K562 (cell line): Measurements from ENCODE around the gene LAMTOR4. TPM values are rescaled to one million over a fixed set of nuclear protein-coding genes. Genes with fewer than 3 reads are reported as not detected.

Experiments used
- ATAC-seq: fragments of 200-7000 bp; cut with Tn5 transposase; 3 replicates; pipeline ENCODE4 v1.9.1; 2020; ENCODE audit warnings: moderate library complexity
- BruUV-seq: library from RNA; stranded (reverse); fragments of 400-500 nt; replicated peaks from 2 replicates; lab custom pipeline; 2021; lab: Mats Ljungman, UMichigan
- CTCF ChIA-PET: fragments of 300-600 bp; formaldehyde crosslinking; extraction: SDS; loops from one replicate; lab custom pipeline; 2021; ENCODE audit warnings: low intra/inter-chr PET ratio; lab: Yijun Ruan, JAX
- POLR2A ChIA-PET: fragments of 300-600, 350-650 bp; sonication (Branson Sonifier 250); formaldehyde crosslinking; extraction: SDS; loops from one replicate; lab custom pipeline; 2021; ENCODE audit warnings: antibody characterized with exemption, inconsistent platforms; lab: Yijun Ruan, JAX
- DNase-seq, 4 experiments: peaks; one replicate each; pipeline versions ENCODE4 v3.0.0 to v3.0.0-alpha.2; 2011 to 2018; ENCODE audit warnings: low spot score in 3 of 4, mixed read lengths in 3 of 4; ENCODE audit errors: extremely low read depth in 1 of 4
- FAIRE-seq: peaks from 2 replicates; lab custom pipeline; 2011; peaks lifted over from hg19 to GRCh38; lab: Jason Lieb, UNC
- H2AFZ ChIP-seq: 2 replicates; pipeline ENCODE4 v1.6.0; 2011; ENCODE audit warnings: low read depth, low read length, control low read depth, inconsistent platforms
- H3K27ac ChIP-seq: fragments of 200-600 bp; 3 replicates; pipeline ENCODE4 v1.8.0; 2011; ENCODE audit warnings: low read depth, mild to moderate bottlenecking, control low read depth, inconsistent platforms, low read length, moderate library complexity, mixed read lengths; ENCODE audit errors: extremely low read depth
- H3K27me3 ChIP-seq, 2 experiments: fragments of 300-600 bp in 1 of 2; 2 replicates in 1 of 2; 3 replicates in 1 of 2; pipeline versions ENCODE4 v1.6.0 to v1.8.0; 2011; ENCODE audit warnings: inconsistent platforms in 2 of 2, low read length in 2 of 2, mild to moderate bottlenecking in 1 of 2, mixed read lengths in 1 of 2, moderate library complexity in 1 of 2; ENCODE audit not compliant: control insufficient read depth in 2 of 2, insufficient read depth in 2 of 2
- H3K36me3 ChIP-seq: fragments of 300-600 bp; 3 replicates; pipeline ENCODE4 v1.8.0; 2011; ENCODE audit warnings: mild to moderate bottlenecking, low read length, inconsistent platforms; ENCODE audit not compliant: control insufficient read depth, insufficient read depth
- H3K4me1 ChIP-seq, 2 experiments: fragments of 200-600 bp in 1 of 2; replicated peaks in 1 of 2; 2 replicates in 1 of 2; 3 replicates in 1 of 2; pipeline versions ENCODE4 v1.5.1 to v1.8.0; 2011; ENCODE audit warnings: inconsistent platforms in 2 of 2, low read length in 2 of 2, mild to moderate bottlenecking in 1 of 2, mixed read lengths in 1 of 2, moderate library complexity in 1 of 2; ENCODE audit not compliant: control insufficient read depth in 2 of 2, insufficient read depth in 2 of 2
- H3K4me2 ChIP-seq: 2 replicates; pipeline ENCODE4 v1.6.1; 2011; ENCODE audit warnings: low read length, control low read depth, inconsistent platforms, mixed read lengths; ENCODE audit not compliant: insufficient read depth
- H3K4me3 ChIP-seq: fragments of 200-600 bp; sonication (generic), shearing (Covaris generic); 2 replicates; pipeline ENCODE4 v1.5.1; 2016; ENCODE audit warnings: control low read depth, inconsistent platforms
- H3K79me2 ChIP-seq: fragments of 200-600 bp; 3 replicates; pipeline ENCODE4 v1.8.0; 2011; ENCODE audit warnings: low read length, inconsistent platforms; ENCODE audit not compliant: control insufficient read depth, insufficient read depth
- H3K9ac ChIP-seq, 2 experiments: 2 replicates each; pipeline versions ENCODE4 v1.6.0 to v1.6.1; 2011; ENCODE audit warnings: low read depth in 2 of 2, low read length in 2 of 2, control low read depth in 1 of 2, inconsistent platforms in 1 of 2, mild to moderate bottlenecking in 1 of 2, mixed read lengths in 1 of 2; ENCODE audit not compliant: insufficient read depth in 1 of 2
- H3K9me1 ChIP-seq: one replicate; pipeline ENCODE4 v1.6.0; 2011; ENCODE audit warnings: inconsistent platforms, mild to moderate bottlenecking, low read length, moderate library complexity; ENCODE audit not compliant: control insufficient read depth, insufficient read depth
- H3K9me3 ChIP-seq: replicated peaks from 2 replicates; pipeline ENCODE4 v1.5.1; 2011; ENCODE audit warnings: low read depth, low read length, inconsistent platforms; ENCODE audit not compliant: control insufficient read depth, insufficient read depth
- H4K20me1 ChIP-seq: replicated peaks from 2 replicates; pipeline ENCODE4 v1.6.1; 2011; ENCODE audit warnings: low read length, inconsistent platforms, mixed read lengths; ENCODE audit not compliant: control insufficient read depth, insufficient read depth
- CHD2 ChIP-seq: IDR thresholded peaks from 2 replicates; pipeline ENCODE4 v1.6.1; 2011; ENCODE audit warnings: low read depth, low read length
- FOSL1 ChIP-seq: fragments of 200-800 bp; sonication (Bioruptor generic); conservative IDR thresholded peaks from 2 replicates; pipeline ENCODE4 v1.6.1; 2016; ENCODE audit warnings: missing genetic modification characterization, missing compliant biosample characterization
- GABPB1 ChIP-seq: sonication (generic); formaldehyde crosslinking; IDR thresholded peaks from 2 replicates; pipeline ENCODE4 v1.8.0; 2022; ENCODE audit warnings: mild to moderate bottlenecking, missing genetic modification reagents
- HLTF ChIP-seq: fragments of 450-650 bp; IDR thresholded peaks from 2 replicates; pipeline ENCODE4 v1.6.1; 2016
- NCOA1 ChIP-seq: fragments of 450-650 bp; IDR thresholded peaks from 2 replicates; pipeline ENCODE4 v1.6.1; 2016; ENCODE audit warnings: low read depth
- RCOR1 ChIP-seq, 2 experiments: IDR thresholded peaks; 2 replicates each; pipeline ENCODE4 v1.6.1; 2012; ENCODE audit warnings: low read depth in 2 of 2, low read length in 2 of 2, borderline replicate concordance in 1 of 2, improper control_type of control experiment in 1 of 2
- RNF2 ChIP-seq: sonication (generic); IDR thresholded peaks from 2 replicates; pipeline ENCODE4 v1.6.1; 2016
- SMARCA4 ChIP-seq: fragments of 450-650 bp; IDR thresholded peaks from 2 replicates; pipeline ENCODE4 v1.6.1; 2016
- SMARCC2 ChIP-seq: fragments of 450-650 bp; IDR thresholded peaks from 2 replicates; pipeline ENCODE4 v1.6.1; 2017; ENCODE audit warnings: antibody characterized with exemption, moderate library complexity, mild to moderate bottlenecking, low read depth
- SMARCE1 ChIP-seq: fragments of 450-650 bp; IDR thresholded peaks from 2 replicates; pipeline ENCODE4 v1.7.1; 2016; ENCODE audit warnings: mild to moderate bottlenecking
- SUPT5H ChIP-seq: fragments of 450-650 bp; IDR thresholded peaks from 2 replicates; pipeline ENCODE4 v1.6.1; 2016
- TEAD1 ChIP-seq, 2 experiments: fragments of 450-650 bp in 1 of 2; sonication (generic) in 1 of 2; formaldehyde crosslinking; IDR thresholded peaks; 2 replicates each; pipeline versions ENCODE4 v1.4.0 to v1.8.0; 2020 to 2022; ENCODE audit warnings: mild to moderate bottlenecking in 2 of 2, missing genetic modification reagents in 1 of 2
- TEAD4 ChIP-seq, 2 experiments: sonication (generic) in 1 of 2; formaldehyde crosslinking in 1 of 2; IDR thresholded peaks; 2 replicates each; pipeline versions ENCODE4 v1.6.1 to v1.8.0; 2012 to 2022; ENCODE audit warnings: borderline replicate concordance in 1 of 2, inconsistent platforms in 1 of 2, low read length in 1 of 2, mild to moderate bottlenecking in 1 of 2, missing genetic modification reagents in 1 of 2
- XRCC5 ChIP-seq: fragments of 200-400 bp; formaldehyde crosslinking; IDR thresholded peaks from 2 replicates; pipeline ENCODE4 v1.6.1; 2017; ENCODE audit warnings: low read depth, mild to moderate bottlenecking, low read length
- ZKSCAN1 ChIP-seq: fragments of 150-350 bp; IDR thresholded peaks from 2 replicates; pipeline ENCODE4 v1.6.1; 2016; ENCODE audit warnings: low read depth, low read length
- ZNF143 ChIP-seq: sonication (generic); formaldehyde crosslinking; IDR thresholded peaks from 2 replicates; pipeline ENCODE4 v1.9.0; 2022; ENCODE audit warnings: mild to moderate bottlenecking, missing genetic modification reagents
- ZNF316 ChIP-seq: fragments of 450-650 bp; IDR thresholded peaks from 2 replicates; pipeline ENCODE4 v1.6.1; 2016
- ZNF551 ChIP-seq: fragments of 250-450 bp; sonication (Bioruptor Pico); IDR thresholded peaks from 2 replicates; pipeline ENCODE4 v1.5.0; 2021; ENCODE audit warnings: mild to moderate bottlenecking, moderate library complexity
- ZNF75A ChIP-seq: fragments of 450-650 bp; formaldehyde crosslinking; IDR thresholded peaks from 2 replicates; pipeline ENCODE4 v1.4.0; 2020; ENCODE audit warnings: mild to moderate bottlenecking
- WGBS: fragments of 100-300 bp; shearing (Covaris generic); methylation state at CpG from one replicate; pipeline ENCODE4 v1.1.6; 2016; ENCODE audit warnings: low coverage, mixed read lengths; ENCODE audit not compliant: insufficient coverage; ENCODE audit errors: missing lambda C conversion rate; 5-methylcytosine and 5-hydroxymethylcytosine counted together
- in situ Hi-C: fragments of 300-500 bp; cut with MboI; formaldehyde crosslinking; loops from 4 replicates; pipeline ENCODE4 v1.15.0; 2018; ENCODE audit warnings: inconsistent platforms, mixed read lengths
- intact Hi-C: fragments of 100-400 bp; cut with micrococcal nuclease; formaldehyde crosslinking; loops from 2 replicates; pipeline ENCODE4 v1.14.2; 2022
- polyA plus RNA-seq, 8 experiments: library from polyadenylated mRNA; depleted of rRNA in 4 of 8; stranded (reverse) in 5 of 8; unstranded in 3 of 8; fragments of >200 nt; fragmentation: Nextera tagmentation in 2 of 8; fragmentation: Illumina TruSeq in 1 of 8; extraction: Ambion mirVana in 2 of 8; extraction: Trizol in 1 of 8; gene quantifications; 2 replicates each; pipeline versions ENCODE4 v1.2.1 to v1.2.3, GENCODE V29; 2011 to 2014; ENCODE audit warnings: inconsistent platforms in 1 of 8, missing spikeins in 1 of 8
- total RNA-seq, 7 experiments: library from RNA; depleted of rRNA in 6 of 7; stranded (reverse); fragments of >200 nt in 6 of 7; fragmentation: Illumina TruSeq in 2 of 7; extraction: Trizol in 2 of 7; gene quantifications; 2 replicates each; pipeline versions ENCODE4 v1.2.1 to v1.2.3, GENCODE V29; 2011 to 2021; ENCODE audit warnings: low replicate concordance in 1 of 7
- TF ChIP-seq, protein P1 (sequence below): fragments of 150-350 bp; IDR thresholded peaks from 2 replicates; pipeline ENCODE4 v1.6.1; 2014; ENCODE audit warnings: low read depth, mild to moderate bottlenecking, low read length, borderline replicate concordance

The LAMTOR4 gene
- total and polyA plus RNA-seq, 9 of the 15 experiments (the other 6 are each of a cell fraction or from before 2014, with no cell fraction given): 79.6 to 314 (median 195) TPM

DNA sequence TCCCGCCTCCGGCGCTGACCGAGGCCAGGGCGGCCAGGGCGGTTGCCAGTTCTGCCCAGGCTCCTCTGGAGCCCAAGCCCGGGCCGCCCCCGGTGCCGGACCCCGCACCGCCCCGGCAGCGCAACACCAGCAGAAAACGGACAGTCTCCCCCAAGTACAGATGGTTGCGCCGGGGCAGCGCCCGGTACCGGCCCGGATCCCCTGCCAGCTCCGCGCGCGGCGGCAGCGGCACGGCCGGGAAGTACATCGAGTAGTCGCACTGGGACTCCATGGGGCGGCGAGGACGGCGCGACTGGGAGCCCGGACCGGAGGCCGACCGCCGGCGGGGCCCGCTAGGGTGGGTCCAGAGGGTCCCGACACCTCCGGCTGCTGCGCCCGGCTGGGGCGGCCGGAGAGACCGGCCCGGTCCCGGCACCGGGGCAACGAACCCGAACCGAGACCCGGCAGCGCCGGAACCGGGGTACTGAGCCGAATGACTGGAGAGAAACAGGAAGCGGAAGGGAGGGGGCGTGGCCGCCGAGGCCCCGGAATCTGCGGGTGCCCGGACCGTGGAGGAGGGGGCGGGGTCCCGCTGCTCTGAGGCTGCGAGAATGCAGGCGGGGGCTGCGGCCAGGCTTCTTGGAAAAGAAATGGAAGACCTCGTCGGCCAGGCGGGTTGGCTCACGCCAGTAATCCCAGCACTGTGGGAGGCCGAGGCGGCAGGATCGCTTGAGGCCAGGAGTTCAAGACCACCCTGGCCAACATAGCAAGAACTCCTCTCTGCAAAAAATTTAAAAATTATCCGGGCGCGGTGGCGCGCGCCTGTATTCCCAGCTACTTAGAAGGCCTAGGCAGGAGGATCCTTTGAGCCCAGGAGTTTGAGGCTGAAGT, 9.7 kb downstream of the LAMTOR4 start, which contains the start of gene TRAPPC14:
Gene TRAPPC14, minus strand, starts transcription at position 495 of the 870 bp plus-strand sequence. Its CDS starts 224 bp downstream, at position 271.
- FAIRE-seq (peak; percentile 84), DNase-seq (peak; percentile 97 to 100 (median 98)), ATAC-seq (peak; percentile 87)
- no peaks in the 10 kb centered on the region for H3K9me3 ChIP-seq
- BruUV-seq: no TSS peak
- H3K79me2 ChIP-seq: peaks cover 30% of the 10 kb centered on the region
- peaks cover 36% of the 10 kb centered on the region for H3K36me3 ChIP-seq
- H3K27me3 ChIP-seq: no peaks in the 10 kb centered on the region
- peak within 1 kb of the TSS; percentile 84 for H2AFZ ChIP-seq
- peak within 1 kb of the TSS; percentile 89 for H3K4me2 ChIP-seq
- WGBS: 2% methylated on average over 67 of the region's 87 CpGs
- H3K9ac ChIP-seq: peak within 1 kb of the TSS; percentile 90 to 98
- H3K4me3 ChIP-seq: peak within 1 kb of the TSS; percentile 99
- ChIA-PET POLR2A (interaction anchor here (0.7 to 2.1 kb wide), 8 partner anchors 9 to 139 kb away, joined by 3 to 8 read pairs (median 3); partner anchors contain the start of gene LAMTOR4), CTCF (interaction anchor here (0.6 kb wide), 1 partner anchor 11 kb away, joined by 5 read pairs; no protein-coding TSS in a partner anchor)
- H3K27ac ChIP-seq: peak within 1 kb of the TSS; percentile 91
- H3K4me1 ChIP-seq: peaks cover 35 to 74% of the 10 kb centered on the region in 2 experiments
- intact Hi-C loops: loop anchor here (1.0 to 5.0 kb wide), 3 partner anchors 9 to 114 kb away; no protein-coding TSS in a partner anchor
- in situ Hi-C loops: no loop called here
- H4K20me1 ChIP-seq: peaks cover 10% of the 10 kb centered on the region
- H3K9me1 ChIP-seq: no peaks in the 10 kb centered on the region
- TF ChIP-seq SMARCA4 (peak; percentile 76; the same call in 1 of the 2 replicates), ZKSCAN1 (no peak; the same call in 1 of the 2 replicates), SMARCC2 (no peak), RNF2 (peak; percentile 40; the same call in 1 of the 2 replicates), ZNF75A (no peak), SUPT5H (peak; percentile 83), TEAD1 (CRISPR knock-in tag; IDR thresholded peaks at IDR 0.05) (peak; percentile 79 to 94; a peak in 3 of 4 replicates), HLTF (peak; percentile 46; the same call in 1 of the 2 replicates), SMARCE1 (peak; percentile 11; the same call in 1 of the 2 replicates), XRCC5 (0 out of 2 replicates have a peak, but pooled peaks have one; percentile 25), ZNF316 (peak; percentile 93), CHD2 (peak; percentile 33), ZNF551 (no peak), GABPB1 (CRISPR knock-in tag) (peak; percentile 85), FOSL1 (tag) (peak; percentile 51), TEAD4 (IDR thresholded peaks at IDR 0.05; ENCODE audit: low read length) (peak; percentile 78), TEAD4 (CRISPR knock-in tag; IDR thresholded peaks at IDR 0.05; ENCODE audit: borderline replicate concordance) (no peak; the same call in 1 of the 2 replicates), NCOA1 (0 out of 2 replicates have a peak, but pooled peaks have one; percentile 32), RCOR1 (IDR thresholded peaks at IDR 0.05; ENCODE audit: borderline replicate concordance in 1 of 2, low read depth in 2 of 2, low read length in 2 of 2) (peak in 1 of 2 experiments; percentile 69; a peak in 2 of 4 replicates), ZNF143 (CRISPR knock-in tag) (peak; percentile 37; the same call in 1 of the 2 replicates)
- TF ChIP-seq, protein P1, sequence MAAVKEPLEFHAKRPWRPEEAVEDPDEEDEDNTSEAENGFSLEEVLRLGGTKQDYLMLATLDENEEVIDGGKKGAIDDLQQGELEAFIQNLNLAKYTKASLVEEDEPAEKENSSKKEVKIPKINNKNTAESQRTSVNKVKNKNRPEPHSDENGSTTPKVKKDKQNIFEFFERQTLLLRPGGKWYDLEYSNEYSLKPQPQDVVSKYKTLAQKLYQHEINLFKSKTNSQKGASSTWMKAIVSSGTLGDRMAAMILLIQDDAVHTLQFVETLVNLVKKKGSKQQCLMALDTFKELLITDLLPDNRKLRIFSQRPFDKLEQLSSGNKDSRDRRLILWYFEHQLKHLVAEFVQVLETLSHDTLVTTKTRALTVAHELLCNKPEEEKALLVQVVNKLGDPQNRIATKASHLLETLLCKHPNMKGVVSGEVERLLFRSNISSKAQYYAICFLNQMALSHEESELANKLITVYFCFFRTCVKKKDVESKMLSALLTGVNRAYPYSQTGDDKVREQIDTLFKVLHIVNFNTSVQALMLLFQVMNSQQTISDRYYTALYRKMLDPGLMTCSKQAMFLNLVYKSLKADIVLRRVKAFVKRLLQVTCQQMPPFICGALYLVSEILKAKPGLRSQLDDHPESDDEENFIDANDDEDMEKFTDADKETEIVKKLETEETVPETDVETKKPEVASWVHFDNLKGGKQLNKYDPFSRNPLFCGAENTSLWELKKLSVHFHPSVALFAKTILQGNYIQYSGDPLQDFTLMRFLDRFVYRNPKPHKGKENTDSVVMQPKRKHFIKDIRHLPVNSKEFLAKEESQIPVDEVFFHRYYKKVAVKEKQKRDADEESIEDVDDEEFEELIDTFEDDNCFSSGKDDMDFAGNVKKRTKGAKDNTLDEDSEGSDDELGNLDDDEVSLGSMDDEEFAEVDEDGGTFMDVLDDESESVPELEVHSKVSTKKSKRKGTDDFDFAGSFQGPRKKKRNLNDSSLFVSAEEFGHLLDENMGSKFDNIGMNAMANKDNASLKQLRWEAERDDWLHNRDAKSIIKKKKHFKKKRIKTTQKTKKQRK: no peak
